Common myeloid progenitor, CD34-positive (primary cell): Measurements from ENCODE around the gene HYAL2.
A peak's percentile ranks its signal among the peaks of the same experiment; 100 is the strongest.

Experiments
- CTCF ChIA-PET: fragments of 350-600 bp; sonication (Branson Sonifier 250); formaldehyde crosslinking; loops from one replicate; lab custom pipeline; 2021; ENCODE audit warnings: antibody characterized with exemption; lab: Charles Lee
- POLR2A ChIA-PET: fragments of 350-600 bp; sonication (Branson Sonifier 250); formaldehyde crosslinking; loops from one replicate; lab custom pipeline; 2021; ENCODE audit warnings: antibody characterized with exemption; lab: Charles Lee
- DNase-seq, 3 donors: peaks; one replicate each; pipeline versions ENCODE4 v3.0.0 to v3.0.0-alpha.2; 2013
- H3K27ac ChIP-seq, 2 experiments: 1 replicate in 1 of 2; 2 replicates in 1 of 2; pipeline ENCODE4 v1.7.0; 2013; ENCODE audit warnings: inconsistent platforms in 2 of 2, low read length in 2 of 2, mild to moderate bottlenecking in 2 of 2, low read depth in 1 of 2, moderate library complexity in 1 of 2; ENCODE audit not compliant: severe bottlenecking in 2 of 2, insufficient read depth in 1 of 2, poor library complexity in 1 of 2
- H3K27me3 ChIP-seq, 5 experiments: replicated peaks in 2 of 5; 1 replicate in 3 of 5; 2 replicates in 2 of 5; pipeline versions ENCODE4 v1.6.1 to v1.7.0; 2013; ENCODE audit warnings: low read length in 4 of 5, mild to moderate bottlenecking in 2 of 5, moderate library complexity in 2 of 5, inconsistent platforms in 1 of 5; ENCODE audit not compliant: insufficient read depth in 5 of 5, control insufficient read depth in 4 of 5
- H3K36me3 ChIP-seq, 4 experiments: 1 replicate in 2 of 4; 2 replicates in 2 of 4; pipeline versions ENCODE4 v1.6.1 to v1.7.0; 2013; ENCODE audit warnings: low read length in 3 of 4, control low read depth in 1 of 4, mild to moderate bottlenecking in 1 of 4; ENCODE audit not compliant: control insufficient read depth in 4 of 4, insufficient read depth in 4 of 4
- H3K4me1 ChIP-seq, 4 experiments: 1 replicate in 3 of 4; 2 replicates in 1 of 4; pipeline versions ENCODE4 v1.6.1 to v1.7.1; 2013; ENCODE audit warnings: low read length in 3 of 4, mild to moderate bottlenecking in 3 of 4, control low read depth in 1 of 4, inconsistent platforms in 1 of 4, moderate library complexity in 1 of 4; ENCODE audit not compliant: control insufficient read depth in 4 of 4, insufficient read depth in 4 of 4; ENCODE audit errors: control extremely low read depth in 1 of 4
- H3K4me3 ChIP-seq, 7 experiments: 1 replicate in 4 of 7; 2 replicates in 3 of 7; pipeline versions ENCODE4 v1.5.1 to v1.7.0; 2013; ENCODE audit warnings: mild to moderate bottlenecking in 7 of 7, low read length in 6 of 7, moderate library complexity in 6 of 7, inconsistent platforms in 2 of 7, low read depth in 2 of 7, control low read depth in 1 of 7; ENCODE audit not compliant: insufficient read depth in 4 of 7, control insufficient read depth in 1 of 7; ENCODE audit errors: extremely low read depth in 1 of 7
- H3K9me3 ChIP-seq, 5 experiments: 1 replicate in 4 of 5; 2 replicates in 1 of 5; pipeline versions ENCODE4 v1.6.1 to v1.7.1; 2013; ENCODE audit warnings: low read length in 4 of 5, mild to moderate bottlenecking in 2 of 5, inconsistent platforms in 1 of 5, low read depth in 1 of 5, moderate library complexity in 1 of 5; ENCODE audit not compliant: control insufficient read depth in 4 of 5, insufficient read depth in 2 of 5; ENCODE audit errors: control extremely low read depth in 1 of 5
- WGBS: methylation state at CpG from one replicate; pipeline ENCODE4 v1.1.5; 2013; ENCODE audit not compliant: insufficient coverage; 5-methylcytosine and 5-hydroxymethylcytosine counted together

The HYAL2 gene

GRCh38 chr3:50278123-50278879 is 44.2 kb downstream of the HYAL2 start:
- POLR2A ChIA-PET, result no interaction called here
- Histone ChIP-seq H3K4me1 (peaks cover 0 to 27% (median 20%) of the 10 kb centered on the region in 4 experiments), H3K4me3 (no peak overlapping the region), H3K9me3 (no peaks in the 10 kb centered on the region), H3K27ac (no peak overlapping the region), H3K36me3 (no peaks in the 10 kb centered on the region), H3K27me3 (peaks cover 0 to 53% (median 23%) of the 10 kb centered on the region in 5 experiments)
- no peak for DNase-seq
- CTCF ChIA-PET, result interaction anchor here (0.9 to 72.5 kb wide), 8 partner anchors 9 to 84 kb away, joined by 3 to 1875 read pairs (median 5); partner anchors contain the start of genes GNAI2, IFRD2 and SLC38A3
- WGBS, result 100% methylated on average over 3 of the region's 4 CpGs

GRCh38 chr3:50276762-50277101 is 45.8 kb downstream of the HYAL2 start:
- Histone ChIP-seq H3K36me3 (no peaks in the 10 kb centered on the region), H3K27ac (no peak overlapping the region), H3K27me3 (peaks cover 0 to 57% (median 23%) of the 10 kb centered on the region in 5 experiments), H3K4me3 (no peak overlapping the region), H3K9me3 (no peaks in the 10 kb centered on the region), H3K4me1 (peaks cover 0 to 33% (median 25%) of the 10 kb centered on the region in 4 experiments)
- ChIA-PET POLR2A (no interaction called here), CTCF (interaction anchor here (0.9 to 72.5 kb wide), 5 partner anchors 15 to 86 kb away, joined by 3 to 1875 read pairs (median 4); partner anchors contain the start of genes GNAI2, IFRD2 and SLC38A3)
- 79% methylated on average over 14 of the region's 17 CpGs for WGBS
- DNase-seq, result no peak

- Histone ChIP-seq H3K4me1 (peaks cover 0 to 33% (median 25%) of the 10 kb centered on the region in 4 experiments), H3K27ac (no peak overlapping the region), H3K9me3 (no peaks in the 10 kb centered on the region), H3K27me3 (peaks cover 0 to 57% (median 23%) of the 10 kb centered on the region in 5 experiments), H3K4me3 (peak overlapping the region in 2 of 7 experiments; percentile 33 to 36), H3K36me3 (no peaks in the 10 kb centered on the region)
- DNase-seq, result peak; percentile 55 to 77 (median 74)
- CTCF ChIA-PET, result interaction anchor here (1.2 to 72.5 kb wide), 7 partner anchors 13 to 153 kb away, joined by 3 to 1875 read pairs (median 6); partner anchors contain the start of genes GNAI2 and SLC38A3
- POLR2A ChIA-PET, result no interaction called here
- WGBS, result 15% methylated on average over 55 of the region's 79 CpGs
Measured at GRCh38 chr3:50275996-50276761, 46.4 kb downstream of the HYAL2 start.

GRCh38 chr3:50275141-50275995 is 47.2 kb downstream of the HYAL2 start:
- CTCF ChIA-PET, result interaction anchor here (0.6 to 72.5 kb wide), 16 partner anchors 9 to 152 kb away, joined by 3 to 1875 read pairs (median 4); partner anchors contain the start of genes GNAI2, IFRD2, SLC38A3 and TUSC2

GRCh38 chr3:50274371-50275104 is 48.0 kb downstream of the HYAL2 start:
- no peaks in the 10 kb centered on the region for H3K36me3 ChIP-seq
- H3K4me3 ChIP-seq, result peak overlapping the region in 2 of 7 experiments; percentile 50 to 57
- H3K27ac ChIP-seq, result no peak overlapping the region
- CTCF ChIA-PET, result interaction anchor here (0.6 to 72.5 kb wide), 17 partner anchors 10 to 151 kb away, joined by 3 to 1875 read pairs (median 4); partner anchors contain the start of genes GNAI2, IFRD2, SLC38A3 and TUSC2
- peaks cover 0 to 33% (median 25%) of the 10 kb centered on the region in 4 experiments for H3K4me1 ChIP-seq
- peaks cover 0 to 57% (median 23%) of the 10 kb centered on the region in 5 experiments for H3K27me3 ChIP-seq
- peak; percentile 79 to 85 (median 83) for DNase-seq
- WGBS, result under 1% methylated on average over 13 of the region's 26 CpGs
- no peaks in the 10 kb centered on the region for H3K9me3 ChIP-seq
- POLR2A ChIA-PET, result no interaction called here

More at GRCh38 chr3:50275141-50275995, 47.2 kb downstream of the HYAL2 start:
- peaks cover 0 to 33% (median 25%) of the 10 kb centered on the region in 4 experiments for H3K4me1 ChIP-seq
- no peaks in the 10 kb centered on the region for H3K9me3 ChIP-seq
- 6% methylated on average over 51 of the region's 65 CpGs for whole genome bisulfite sequencing
- peak overlapping the region in 4 of 7 experiments; percentile 25 to 63 (median 54) for H3K4me3 ChIP-seq
- peaks cover 0 to 57% (median 23%) of the 10 kb centered on the region in 5 experiments for H3K27me3 ChIP-seq
- H3K27ac ChIP-seq, result no peak overlapping the region
- no peaks in the 10 kb centered on the region for H3K36me3 ChIP-seq
- POLR2A ChIA-PET, result no interaction called here
- no peak for DNase-seq

- Histone ChIP-seq H3K27ac (no peak overlapping the region), H3K36me3 (no peaks in the 10 kb centered on the region), H3K27me3 (peaks cover 0 to 62% (median 23%) of the 10 kb centered on the region in 5 experiments), H3K9me3 (no peaks in the 10 kb centered on the region), H3K4me3 (peak overlapping the region in 1 of 7 experiments; percentile 49), H3K4me1 (peaks cover 0 to 33% (median 25%) of the 10 kb centered on the region in 4 experiments)
- POLR2A ChIA-PET, result no interaction called here
- no peak for DNase-seq
- WGBS, result 25% methylated on average over 23 of the region's 31 CpGs
- CTCF ChIA-PET, result interaction anchor here (0.8 to 72.5 kb wide), 5 partner anchors 15 to 81 kb away, joined by 3 to 1875 read pairs (median 8); partner anchors contain the start of genes GNAI2, SLC38A3 and TUSC2
Measured at GRCh38 chr3:50273689-50274065, 48.9 kb downstream of the HYAL2 start.
